Cardiac fibroblast (primary cell): ENCODE data around the gene OTUD5.

Experiments
- DNase-seq, 2 donors: peaks; one replicate each; pipeline versions ENCODE4 v3.0.0 to v3.0.0-alpha.2; 2010; ENCODE audit warnings: low read depth in 2 of 2
- H3K4me3 ChIP-seq, 2 donors: replicated peaks in 1 of 2; 1 replicate in 1 of 2; 2 replicates in 1 of 2; pipeline ENCODE4 v1.5.1; 2011; ENCODE audit warnings: low read depth in 2 of 2, low read length in 2 of 2, mild to moderate bottlenecking in 2 of 2, moderate library complexity in 1 of 2
- TF ChIP-seq, protein P1 (sequence below): IDR thresholded peaks from one replicate; pipeline ENCODE4 v1.5.1; 2011; ENCODE audit warnings: low read depth, mild to moderate bottlenecking, low read length, inconsistent platforms

The OTUD5 gene

DNA sequence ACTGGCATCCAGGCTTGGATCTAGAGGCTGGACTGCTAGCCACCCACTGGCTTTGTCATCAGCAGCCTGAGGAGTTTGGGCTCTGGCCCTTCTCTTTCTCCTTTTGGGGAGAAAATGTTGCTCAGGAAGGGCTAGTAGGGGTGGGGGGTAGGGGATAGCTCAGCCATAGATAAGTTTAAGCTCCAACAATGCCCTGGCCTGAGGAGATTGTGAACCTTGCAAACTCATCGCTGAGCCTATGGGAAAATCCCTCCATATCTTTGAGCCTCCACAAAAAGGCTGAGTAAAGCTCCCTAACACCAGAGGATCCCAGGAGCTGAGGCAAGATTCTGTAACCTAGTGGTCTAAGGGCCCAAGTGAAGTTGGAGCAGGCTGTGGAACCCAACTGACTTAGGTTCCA lies 8.8 kb downstream of the OTUD5 start:
- TF ChIP-seq, protein P1, sequence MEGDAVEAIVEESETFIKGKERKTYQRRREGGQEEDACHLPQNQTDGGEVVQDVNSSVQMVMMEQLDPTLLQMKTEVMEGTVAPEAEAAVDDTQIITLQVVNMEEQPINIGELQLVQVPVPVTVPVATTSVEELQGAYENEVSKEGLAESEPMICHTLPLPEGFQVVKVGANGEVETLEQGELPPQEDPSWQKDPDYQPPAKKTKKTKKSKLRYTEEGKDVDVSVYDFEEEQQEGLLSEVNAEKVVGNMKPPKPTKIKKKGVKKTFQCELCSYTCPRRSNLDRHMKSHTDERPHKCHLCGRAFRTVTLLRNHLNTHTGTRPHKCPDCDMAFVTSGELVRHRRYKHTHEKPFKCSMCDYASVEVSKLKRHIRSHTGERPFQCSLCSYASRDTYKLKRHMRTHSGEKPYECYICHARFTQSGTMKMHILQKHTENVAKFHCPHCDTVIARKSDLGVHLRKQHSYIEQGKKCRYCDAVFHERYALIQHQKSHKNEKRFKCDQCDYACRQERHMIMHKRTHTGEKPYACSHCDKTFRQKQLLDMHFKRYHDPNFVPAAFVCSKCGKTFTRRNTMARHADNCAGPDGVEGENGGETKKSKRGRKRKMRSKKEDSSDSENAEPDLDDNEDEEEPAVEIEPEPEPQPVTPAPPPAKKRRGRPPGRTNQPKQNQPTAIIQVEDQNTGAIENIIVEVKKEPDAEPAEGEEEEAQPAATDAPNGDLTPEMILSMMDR, result no peak
- no peak for DNase-seq

DNA sequence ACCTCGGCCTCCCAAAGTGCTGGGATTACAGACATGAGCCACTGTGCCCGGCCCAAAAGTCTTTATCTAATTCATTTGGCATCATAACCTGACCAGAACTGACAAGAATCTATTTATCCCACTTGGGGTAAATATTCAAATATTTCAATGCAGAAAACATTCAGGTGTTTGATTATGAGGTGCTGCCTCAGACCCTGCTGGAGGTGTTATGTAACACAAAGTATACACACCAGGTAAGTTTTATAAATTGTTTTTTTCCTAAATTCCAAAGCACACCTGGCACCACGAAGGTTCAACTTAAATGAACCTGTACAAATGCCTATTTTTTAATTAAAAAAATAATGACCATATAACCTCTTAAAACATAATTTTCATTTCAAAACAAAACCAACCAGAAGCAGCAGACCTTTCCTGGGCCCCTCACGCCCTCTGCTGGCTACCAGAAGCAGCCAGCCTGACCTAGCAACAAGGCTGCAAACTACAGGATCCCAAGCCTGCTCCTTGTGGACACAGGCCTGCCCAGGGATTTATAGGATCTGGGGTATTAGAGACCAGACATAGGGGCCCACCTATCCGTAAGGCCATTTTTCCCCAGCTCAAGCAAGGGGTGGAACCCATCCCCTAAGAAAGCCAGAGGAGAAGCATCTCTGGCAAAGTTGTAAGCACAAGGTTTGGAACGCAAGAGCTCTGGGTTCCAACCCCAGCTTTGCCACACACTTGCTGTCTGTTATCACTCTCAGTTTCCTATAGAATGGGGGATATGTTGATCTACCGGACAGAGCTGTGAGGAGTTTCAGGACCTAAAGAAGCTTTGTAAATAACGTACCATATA lies 11.7 kb downstream of the OTUD5 start:
- H3K4me3 ChIP-seq, result no peak overlapping the region
- DNase-seq, result peak; percentile 51 to 63
- TF ChIP-seq, protein P1, result peak; percentile 72

More for the DNA sequence above, 8.8 kb downstream of the OTUD5 start:
- no peak overlapping the region for H3K4me3 ChIP-seq

DNA sequence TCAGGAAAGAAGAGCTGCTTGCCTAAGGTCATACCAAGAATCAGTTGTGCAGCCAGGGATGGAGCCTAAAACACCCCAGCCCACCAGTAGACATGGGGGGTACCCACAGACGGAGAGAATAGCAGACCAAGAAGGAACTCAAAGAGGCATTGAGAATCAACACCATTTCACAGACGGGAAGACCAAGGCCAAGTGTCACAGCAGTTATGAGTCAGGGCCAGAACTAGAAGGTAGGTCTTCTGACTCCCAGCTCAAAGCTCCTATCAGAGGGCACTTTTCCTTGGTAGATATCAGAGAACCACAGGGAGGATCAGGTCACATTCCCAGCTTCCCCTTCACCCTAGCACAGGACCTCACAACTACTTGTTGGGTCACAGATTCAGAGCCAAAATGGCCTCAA lies 14.5 kb downstream of the OTUD5 start:
- H3K4me3 ChIP-seq, result no peak overlapping the region
- DNase-seq, result no peak
- TF ChIP-seq, protein P1, result no peak

DNA sequence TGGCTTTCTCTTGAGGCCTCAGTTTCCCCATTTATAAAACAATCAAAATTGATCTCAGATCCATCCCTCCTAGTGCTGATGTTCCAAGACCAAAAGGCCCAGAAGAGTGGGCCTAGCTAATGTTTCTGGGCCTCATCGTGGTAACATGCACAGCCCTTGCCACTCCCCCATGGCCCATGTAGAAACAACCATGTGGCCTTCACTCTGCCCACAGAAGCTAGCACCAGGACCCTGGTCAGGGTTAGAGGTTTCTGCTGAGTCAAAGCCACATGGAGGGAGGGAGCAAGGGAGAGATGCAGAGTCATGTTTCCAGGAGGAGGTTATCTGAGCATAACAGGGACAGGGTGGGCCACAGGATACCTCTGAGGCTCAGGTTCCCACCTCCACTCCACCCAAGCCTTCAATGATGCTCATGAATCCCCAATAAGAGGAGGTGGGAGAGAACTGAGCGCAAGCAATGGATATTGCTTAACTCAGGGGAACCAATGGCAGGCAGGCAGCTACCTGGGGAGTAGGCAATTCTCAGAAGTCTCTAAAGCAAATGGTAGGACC lies 16.9 kb downstream of the OTUD5 start:
- TF ChIP-seq, protein P1, result no peak
- no peak for DNase-seq
- no peak overlapping the region for H3K4me3 ChIP-seq

DNA sequence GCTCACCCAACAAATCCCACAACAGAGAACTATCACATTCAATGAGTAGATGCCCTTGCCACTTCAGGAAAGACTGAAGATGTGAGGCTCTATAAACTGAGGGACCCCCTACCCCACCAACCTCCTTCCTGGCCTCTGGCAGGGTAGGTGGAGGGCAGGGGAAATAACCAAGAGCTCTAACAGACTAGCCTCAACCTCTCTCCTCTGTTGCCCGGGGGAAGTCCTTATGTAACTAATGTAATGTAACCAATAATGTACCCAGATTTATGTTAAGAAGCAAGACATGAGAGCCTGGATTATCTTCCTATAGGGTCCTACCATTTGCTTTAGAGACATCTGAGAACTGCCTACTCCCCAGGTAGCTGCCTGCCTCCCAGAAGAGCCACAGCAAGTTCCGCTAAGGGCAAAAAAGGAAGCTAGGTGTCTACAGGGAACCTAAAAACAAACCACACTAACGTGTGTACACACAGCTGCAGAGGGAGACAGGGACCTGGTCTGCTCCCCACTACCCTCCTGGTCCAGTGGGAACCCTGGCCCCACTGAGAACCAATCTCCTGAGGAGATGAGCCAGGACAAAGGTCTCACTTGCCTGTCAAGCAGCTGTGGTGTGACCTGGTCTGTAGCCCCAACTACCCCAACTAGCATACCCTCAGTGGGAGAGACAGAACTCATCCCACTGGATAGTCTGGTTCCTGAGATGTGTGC lies 17.7 kb downstream of the OTUD5 start:
- no peak for DNase-seq
- TF ChIP-seq, protein P1, result no peak
- H3K4me3 ChIP-seq, result no peak overlapping the region

DNA sequence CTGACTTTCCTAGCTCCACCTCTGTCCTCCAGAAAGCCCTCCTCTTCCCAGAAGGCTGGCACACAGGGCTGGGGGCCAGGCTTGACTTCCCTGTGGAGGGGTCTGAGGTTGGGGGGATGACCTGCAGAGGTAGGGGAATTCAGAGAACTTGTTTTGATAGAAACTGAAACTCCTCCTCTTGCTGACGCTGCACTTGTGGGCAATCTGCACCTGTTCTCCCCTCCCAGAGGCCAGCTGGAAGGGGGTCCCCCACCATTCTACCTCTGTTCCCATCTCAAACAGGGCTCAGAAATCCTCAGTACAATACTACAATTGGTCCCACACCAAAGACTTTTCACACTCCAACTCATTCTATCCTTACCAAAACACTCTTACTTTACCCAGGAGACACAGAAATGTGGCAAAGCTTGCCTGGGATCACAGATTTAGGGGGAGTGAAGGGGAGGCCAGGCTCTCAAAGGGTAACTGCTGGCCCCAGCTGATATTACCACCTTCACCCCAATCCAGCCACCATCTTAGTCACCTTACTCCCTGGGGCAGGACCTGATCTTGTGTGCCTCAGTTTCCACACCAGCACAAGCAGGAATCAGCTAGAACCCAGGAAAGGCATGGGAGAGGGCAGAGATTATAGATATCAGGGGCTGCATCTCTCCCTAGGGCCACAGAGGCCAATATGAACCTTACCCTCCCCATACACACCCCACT lies 18.5 kb downstream of the OTUD5 start:
- no peak overlapping the region for H3K4me3 ChIP-seq
- DNase-seq, result no peak

More for the DNA sequence above, 18.5 kb downstream of the OTUD5 start:
- TF ChIP-seq, protein P1, result no peak
